Activated CD8-positive, alpha-beta memory T cell treated with anti-CD3 and anti-CD28 coated beads for 4 hours (primary cell): ENCODE data around the gene OGFRL1.

Source experiments
- DNase-seq, 2 donors: peaks; one replicate each; pipeline ENCODE4 v3.0.0-alpha.2; 2020; ENCODE audit warnings: low read depth in 2 of 2

The OGFRL1 gene

GRCh38 chr6:71333050-71333449, 44.4 kb downstream of the OGFRL1 start:
- DNase-seq: no peak

DNA sequence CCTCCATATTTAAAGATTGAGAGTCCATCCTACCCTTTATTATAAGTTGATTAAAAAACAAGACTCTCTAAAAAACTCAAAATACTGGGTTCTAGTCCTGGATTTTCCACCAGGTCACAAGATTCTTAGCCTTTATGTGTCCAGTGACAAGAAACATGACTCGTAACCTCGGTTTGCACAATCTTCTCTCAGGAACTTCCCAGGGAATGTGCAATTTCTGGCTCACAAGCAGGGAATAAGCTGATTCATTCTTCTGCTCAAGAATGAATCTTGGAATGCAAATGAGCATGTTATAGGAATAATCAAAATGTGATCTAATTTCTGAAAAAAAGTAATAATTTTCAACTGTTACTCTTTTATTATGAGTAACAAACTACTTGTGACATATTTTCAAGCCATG, 45.1 kb downstream of the OGFRL1 start:
- DNase-seq: no peak

- DNase-seq: no peak
Measured at GRCh38 chr6:71334768-71335167, 46.2 kb downstream of the OGFRL1 start.

- no peak for DNase-seq
Measured at GRCh38 chr6:71335544-71335943, 46.9 kb downstream of the OGFRL1 start.

DNA sequence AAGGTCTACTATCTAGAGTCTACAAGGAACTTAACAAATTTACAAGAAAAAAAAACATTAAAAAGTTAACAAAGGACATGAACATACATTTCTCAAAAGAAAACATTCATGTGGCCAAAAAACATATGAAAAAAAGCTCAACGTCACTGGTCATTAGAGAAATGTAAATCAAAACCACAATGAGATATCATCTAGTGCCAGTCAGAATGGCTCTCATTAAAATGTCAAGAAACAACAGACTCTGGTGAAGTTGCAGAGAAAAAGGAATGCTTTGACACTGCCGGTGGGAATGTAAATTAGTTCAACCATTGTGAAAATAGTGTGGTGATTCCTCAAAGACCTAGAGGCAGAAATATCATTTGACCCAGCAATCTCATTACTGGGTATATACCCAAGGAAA, 48.3 kb downstream of the OGFRL1 start:
- no peak for DNase-seq

DNA sequence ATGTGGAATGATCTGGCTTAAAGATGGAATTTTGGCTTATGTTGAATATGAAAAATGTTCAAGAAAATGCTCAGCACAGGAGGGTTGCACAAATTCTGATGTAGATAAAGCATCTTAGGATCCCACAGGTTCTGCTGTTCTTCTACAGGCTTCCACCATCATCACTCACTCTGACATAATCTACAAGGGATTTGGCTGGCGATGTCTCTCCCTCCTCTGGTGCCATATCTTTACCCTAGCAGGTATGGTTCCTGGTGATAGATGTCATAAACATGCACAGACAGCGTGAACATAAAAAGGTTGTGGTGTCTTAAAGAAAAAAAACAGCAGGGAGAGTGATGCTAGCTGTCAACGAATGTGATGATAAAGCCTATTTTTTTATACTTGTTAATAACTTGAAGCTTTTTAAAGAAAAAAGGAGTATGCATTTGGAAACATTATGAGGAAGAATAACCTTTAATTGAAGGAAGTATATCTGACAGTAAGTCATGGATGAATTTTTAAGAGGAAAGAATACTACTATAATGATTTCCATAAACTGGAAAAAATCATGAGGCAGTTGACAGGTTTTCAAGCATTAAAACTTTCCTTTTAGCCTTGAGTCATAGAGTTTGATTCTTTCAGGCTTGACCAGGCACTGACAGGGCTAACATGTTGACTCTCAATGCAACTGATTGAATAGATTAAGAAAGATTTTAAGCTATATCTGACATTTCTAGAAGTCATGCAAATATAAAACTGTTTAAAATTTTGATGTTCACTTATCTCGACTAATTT, 50.1 kb downstream of the OGFRL1 start:
- no peak for DNase-seq

- no peak for DNase-seq
Measured at GRCh38 chr6:71342772-71343171, 54.2 kb downstream of the OGFRL1 start.

DNA sequence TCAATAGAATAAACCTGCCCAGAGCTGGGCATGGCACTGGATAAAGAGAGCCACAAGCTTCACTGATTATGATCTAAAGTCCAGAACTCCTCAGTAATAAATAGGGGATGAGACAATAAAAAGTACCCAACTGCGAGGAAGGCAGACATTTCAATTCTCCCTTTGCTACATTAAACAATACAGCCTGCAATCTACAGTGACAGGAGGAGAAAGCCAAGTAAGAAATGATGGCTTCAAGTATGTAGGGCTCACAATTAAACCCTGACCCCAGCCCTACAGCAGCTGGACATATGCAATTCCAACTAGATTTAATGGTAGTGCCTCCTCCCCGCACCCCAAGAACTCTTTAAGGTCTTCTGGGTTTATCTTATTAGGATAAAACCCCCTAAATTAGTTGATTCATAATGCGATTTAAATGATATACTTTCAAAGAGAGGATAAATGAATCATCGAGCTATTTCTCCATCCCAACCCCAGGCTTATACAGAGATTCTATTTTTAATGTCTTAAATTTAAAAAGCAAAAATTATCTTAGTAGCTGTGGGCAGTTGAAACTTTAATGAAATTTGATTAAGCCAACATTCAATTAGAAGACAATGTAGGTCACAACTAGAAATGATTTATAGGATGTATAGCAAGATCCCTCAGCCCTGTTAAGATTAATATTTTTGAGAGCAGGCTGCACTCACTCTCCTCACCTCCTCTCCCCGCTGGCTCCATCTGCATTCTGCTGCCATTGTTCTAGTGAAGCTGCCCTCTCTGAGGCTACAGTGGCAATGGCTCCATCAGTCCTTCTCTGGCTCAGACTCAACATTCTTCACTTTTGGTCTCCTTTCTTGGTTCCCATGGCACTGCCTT, 57.1 kb downstream of the OGFRL1 start:
- DNase-seq: no peak

- no peak for DNase-seq
Measured at GRCh38 chr6:71346334-71346694, 57.7 kb downstream of the OGFRL1 start.

GRCh38 chr6:71347119-71347518, 58.5 kb downstream of the OGFRL1 start:
- no peak for DNase-seq

DNA sequence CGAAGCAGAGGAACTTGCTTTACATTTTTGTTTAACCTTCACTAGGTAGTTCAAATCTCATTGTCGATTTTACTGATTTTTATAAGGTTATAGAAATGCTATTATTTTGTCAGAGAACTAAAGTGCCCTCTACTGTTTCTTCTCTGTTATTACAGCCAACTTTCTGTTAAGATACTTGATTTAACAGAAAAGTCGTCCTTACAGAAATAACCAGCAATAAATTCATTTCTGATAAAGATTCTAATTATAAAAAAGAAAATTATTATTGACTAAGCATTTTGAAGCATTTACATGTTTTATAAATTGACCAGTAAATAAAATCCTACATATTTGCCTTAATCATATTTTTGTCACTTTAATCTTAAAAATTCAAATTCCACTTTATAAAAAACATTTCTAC, 60.8 kb downstream of the OGFRL1 start:
- no peak for DNase-seq

DNA sequence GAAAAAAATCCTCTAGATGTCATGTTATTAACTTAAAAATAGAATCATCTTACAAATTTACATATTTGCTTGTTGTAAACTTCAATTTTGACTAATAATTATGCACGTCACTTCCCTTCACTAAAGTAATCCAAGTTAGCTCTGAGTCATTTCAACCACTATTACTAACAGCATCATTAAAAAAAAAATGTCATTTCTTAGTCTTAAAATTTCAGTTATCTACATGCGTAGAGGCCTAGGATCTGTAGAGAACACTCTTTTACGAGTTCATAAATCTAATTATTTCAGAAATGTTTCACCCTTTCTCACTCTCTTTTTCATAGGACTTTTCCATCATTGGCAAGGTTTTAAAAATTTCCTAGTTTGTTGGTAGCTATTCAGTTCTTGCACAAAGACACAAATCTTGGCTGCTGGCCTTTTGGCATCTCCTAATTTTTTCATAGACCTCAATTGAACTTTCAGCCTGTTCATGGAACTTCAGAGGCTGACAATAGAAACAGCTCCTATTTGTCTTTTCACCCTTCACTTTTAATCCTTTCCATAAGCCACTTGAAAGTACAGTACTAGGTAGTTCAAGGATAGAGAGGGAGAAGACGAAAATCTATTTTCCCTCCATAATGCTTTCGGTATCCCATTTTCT, 61.5 kb downstream of the OGFRL1 start:
- DNase-seq: no peak

GRCh38 chr6:71351190-71351589, 62.6 kb downstream of the OGFRL1 start:
- DNase-seq: no peak
